ENCODE measurements around the gene CDK14. TPM values are rescaled to one million over a fixed set of nuclear protein-coding genes. Genes with fewer than 3 reads are reported as not detected.

CDK14 gene
- total RNA-seq, 4 donors from 2014 or later = 1.1 to 12.7 (median 5.8) TPM

GRCh38 chr7:90939666-90940065 is 343.5 kb downstream of the CDK14 start:
- intact Hi-C loops (cut with DNase I; ENCODE audit: low total_unique reads) = no loop called here
- TF ChIP-seq POLR2A (IDR thresholded peaks at IDR 0.05) = no peak
- DNase-seq (ENCODE audit: low spot score in 2 of 2) = no peak
- WGBS, 2 donors = 81 to 91% methylated on average over 3 of the region's 3 CpGs
- H3K4me3 ChIP-seq (ENCODE audit: low read depth, poor library complexity, severe bottlenecking) = no peak overlapping the region

- H3K4me3 ChIP-seq (ENCODE audit: low read depth, poor library complexity, severe bottlenecking) = no peak overlapping the region
- 87 to 91% methylated on average over 3 of the region's 3 CpGs for WGBS, 2 donors
- intact Hi-C loops (cut with DNase I; ENCODE audit: low total_unique reads) = no loop called here
- no peak for DNase-seq (ENCODE audit: low spot score in 2 of 2)
- TF ChIP-seq, protein P1, sequence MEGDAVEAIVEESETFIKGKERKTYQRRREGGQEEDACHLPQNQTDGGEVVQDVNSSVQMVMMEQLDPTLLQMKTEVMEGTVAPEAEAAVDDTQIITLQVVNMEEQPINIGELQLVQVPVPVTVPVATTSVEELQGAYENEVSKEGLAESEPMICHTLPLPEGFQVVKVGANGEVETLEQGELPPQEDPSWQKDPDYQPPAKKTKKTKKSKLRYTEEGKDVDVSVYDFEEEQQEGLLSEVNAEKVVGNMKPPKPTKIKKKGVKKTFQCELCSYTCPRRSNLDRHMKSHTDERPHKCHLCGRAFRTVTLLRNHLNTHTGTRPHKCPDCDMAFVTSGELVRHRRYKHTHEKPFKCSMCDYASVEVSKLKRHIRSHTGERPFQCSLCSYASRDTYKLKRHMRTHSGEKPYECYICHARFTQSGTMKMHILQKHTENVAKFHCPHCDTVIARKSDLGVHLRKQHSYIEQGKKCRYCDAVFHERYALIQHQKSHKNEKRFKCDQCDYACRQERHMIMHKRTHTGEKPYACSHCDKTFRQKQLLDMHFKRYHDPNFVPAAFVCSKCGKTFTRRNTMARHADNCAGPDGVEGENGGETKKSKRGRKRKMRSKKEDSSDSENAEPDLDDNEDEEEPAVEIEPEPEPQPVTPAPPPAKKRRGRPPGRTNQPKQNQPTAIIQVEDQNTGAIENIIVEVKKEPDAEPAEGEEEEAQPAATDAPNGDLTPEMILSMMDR (IDR thresholded peaks at IDR 0.05) = no peak
- no peak for TF ChIP-seq POLR2A (IDR thresholded peaks at IDR 0.05)
Observed at GRCh38 chr7:90944021-90944420, 347.9 kb downstream of the CDK14 start.

DNA sequence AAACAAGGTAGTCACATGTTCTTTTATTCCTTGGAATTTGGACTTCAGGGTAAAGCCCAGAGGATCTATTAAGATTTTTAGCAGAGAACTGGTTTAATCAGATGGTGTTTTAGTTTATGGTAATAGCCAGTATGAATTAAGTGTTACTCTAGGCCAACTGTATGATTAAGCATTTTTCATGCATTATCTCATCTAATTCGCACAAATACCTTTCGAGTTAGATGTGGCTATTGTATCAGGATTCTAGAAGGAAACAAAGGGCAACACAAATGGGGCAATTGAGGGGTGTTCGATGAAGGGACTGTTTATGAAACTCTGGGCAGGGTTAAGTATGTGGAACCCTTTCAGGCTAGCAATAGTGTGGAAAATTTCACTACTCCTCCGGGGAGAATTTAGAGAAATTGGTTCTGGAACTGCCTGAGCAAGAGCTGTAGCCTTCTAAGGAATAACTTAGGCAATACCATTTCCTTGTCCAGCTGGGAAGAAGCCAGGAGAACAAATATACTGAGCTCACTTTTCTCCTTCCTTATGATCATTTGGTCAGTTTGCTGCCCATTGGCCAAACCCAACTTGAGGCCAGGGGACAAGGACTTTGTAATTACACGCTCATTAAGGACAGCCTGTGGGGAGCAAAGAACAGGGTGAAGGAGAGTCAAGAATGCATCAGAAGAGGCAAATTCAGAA is 349.1 kb downstream of the CDK14 start:
- TF ChIP-seq, protein P1 (IDR thresholded peaks at IDR 0.05) = no peak
- no peak for TF ChIP-seq POLR2A (IDR thresholded peaks at IDR 0.05)
- no peak for DNase-seq (ENCODE audit: low spot score in 2 of 2)
- H3K4me3 ChIP-seq (ENCODE audit: low read depth, poor library complexity, severe bottlenecking) = no peak overlapping the region
- 70 to 74% methylated on average over 5 of the region's 5 CpGs for WGBS, 2 donors
- intact Hi-C loops (cut with DNase I; ENCODE audit: low total_unique reads) = no loop called here

- TF ChIP-seq, protein P1 (IDR thresholded peaks at IDR 0.05) = no peak
- TF ChIP-seq POLR2A (IDR thresholded peaks at IDR 0.05) = no peak
- no peak overlapping the region for H3K4me3 ChIP-seq (ENCODE audit: low read depth, poor library complexity, severe bottlenecking)
- intact Hi-C loops (cut with DNase I; ENCODE audit: low total_unique reads) = no loop called here
- 75 to 77% methylated on average over 10 of the region's 10 CpGs for WGBS, 2 donors
- DNase-seq (ENCODE audit: low spot score in 2 of 2) = no peak
Observed at GRCh38 chr7:90946730-90947501, 350.8 kb downstream of the CDK14 start.

GRCh38 chr7:90948085-90948484 is 352.0 kb downstream of the CDK14 start:
- intact Hi-C loops (cut with DNase I; ENCODE audit: low total_unique reads) = no loop called here

DNA sequence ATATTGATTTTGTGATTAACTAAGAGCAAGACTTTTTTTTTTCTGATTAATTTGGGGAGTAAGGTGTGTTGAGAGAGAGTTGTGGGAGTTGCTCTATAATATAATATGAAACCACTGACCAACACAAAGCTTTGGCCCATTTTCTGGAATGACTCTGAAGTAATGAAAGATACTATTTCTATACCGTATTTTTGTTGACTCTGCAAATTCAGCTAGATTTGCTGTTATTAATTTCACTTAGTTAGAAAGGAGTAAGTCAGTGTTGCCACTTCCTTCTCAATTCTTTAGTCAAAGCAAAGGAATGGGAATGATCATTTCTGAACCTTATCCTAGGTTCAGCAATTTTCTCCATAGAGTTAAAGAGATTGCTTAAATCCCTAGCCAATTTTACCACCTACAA is 355.1 kb downstream of the CDK14 start:
- DNase-seq (ENCODE audit: low spot score in 2 of 2) = no peak
- 83 to 92% methylated on average over 1 of the region's 1 CpG for WGBS, 2 donors
- H3K4me3 ChIP-seq (ENCODE audit: low read depth, poor library complexity, severe bottlenecking) = no peak overlapping the region
- intact Hi-C loops (cut with DNase I; ENCODE audit: low total_unique reads) = no loop called here
- no peak for TF ChIP-seq POLR2A (IDR thresholded peaks at IDR 0.05)
- TF ChIP-seq, protein P1 (IDR thresholded peaks at IDR 0.05) = no peak

More at GRCh38 chr7:90948085-90948484, 352.0 kb downstream of the CDK14 start:
- TF ChIP-seq, protein P1 (IDR thresholded peaks at IDR 0.05) = no peak
- TF ChIP-seq POLR2A (IDR thresholded peaks at IDR 0.05) = no peak
- no peak for DNase-seq (ENCODE audit: low spot score in 2 of 2)
- H3K4me3 ChIP-seq (ENCODE audit: low read depth, poor library complexity, severe bottlenecking) = no peak overlapping the region
